HEK293 (cell line): ENCODE results near the gene THEM4.

Source experiments
- GLI2 ChIP-seq: fragments of 450-650 bp; formaldehyde crosslinking; IDR thresholded peaks from 2 replicates; pipeline ENCODE4; 2017; ENCODE audit warnings: missing biosample characterization, missing genetic modification characterization, low read depth, borderline replicate concordance
- HOXD13 ChIP-seq: sonication (generic); formaldehyde crosslinking; IDR thresholded peaks from 2 replicates; pipeline ENCODE4 v1.8.0; 2022; ENCODE audit warnings: missing genetic modification reagents, borderline replicate concordance
- RBAK ChIP-seq: fragments of 450-650 bp; formaldehyde crosslinking; IDR thresholded peaks from 2 replicates; pipeline ENCODE4 v1.5.1; 2016; ENCODE audit warnings: missing biosample characterization, missing genetic modification characterization
- ZBTB17 ChIP-seq: fragments of 450-650 bp; formaldehyde crosslinking; IDR thresholded peaks from 2 replicates; pipeline ENCODE4 v1.5.1; 2016; ENCODE audit warnings: missing biosample characterization, missing genetic modification characterization
- ZBTB20 ChIP-seq: fragments of 450-650 bp; formaldehyde crosslinking; IDR thresholded peaks from 2 replicates; pipeline ENCODE4 v1.5.1; 2016; ENCODE audit warnings: missing biosample characterization, missing genetic modification characterization
- ZFHX2 ChIP-seq: fragments of 450-650 bp; formaldehyde crosslinking; conservative IDR thresholded peaks from 2 replicates; pipeline ENCODE4 v1.5.1; 2016; ENCODE audit warnings: missing biosample characterization, missing genetic modification characterization
- ZFP37 ChIP-seq: fragments of 450-650 bp; formaldehyde crosslinking; IDR thresholded peaks from 2 replicates; pipeline ENCODE4 v1.5.1; 2016; ENCODE audit warnings: missing biosample characterization, missing genetic modification characterization
- ZNF292 ChIP-seq: fragments of 450-650 bp; formaldehyde crosslinking; IDR thresholded peaks from 2 replicates; pipeline ENCODE4 v1.5.1; 2016; ENCODE audit warnings: low read depth, missing biosample characterization, missing genetic modification characterization, borderline replicate concordance
- ZNF324 ChIP-seq: fragments of 450-650 bp; formaldehyde crosslinking; IDR thresholded peaks from 2 replicates; pipeline ENCODE4 v1.5.1; 2016; ENCODE audit warnings: missing biosample characterization, missing genetic modification characterization
- ZNF48 ChIP-seq: fragments of 450-650 bp; formaldehyde crosslinking; IDR thresholded peaks from 2 replicates; pipeline ENCODE4 v1.5.1; 2016; ENCODE audit warnings: missing biosample characterization, missing genetic modification characterization
- ZNF514 ChIP-seq: fragments of 450-650 bp; formaldehyde crosslinking; IDR thresholded peaks from 2 replicates; pipeline ENCODE4 v1.5.1; 2016; ENCODE audit warnings: missing biosample characterization, missing genetic modification characterization
- ZNF544 ChIP-seq: fragments of 450-650 bp; formaldehyde crosslinking; IDR thresholded peaks from 2 replicates; pipeline ENCODE4 v1.5.0; 2017; ENCODE audit warnings: missing biosample characterization, missing genetic modification characterization
- ZNF561 ChIP-seq: fragments of 450-650 bp; IDR thresholded peaks from 2 replicates; pipeline ENCODE4 v1.5.1; 2018; ENCODE audit warnings: missing biosample characterization, missing genetic modification characterization, borderline replicate concordance
- ZNF660 ChIP-seq: fragments of 450-650 bp; IDR thresholded peaks from 2 replicates; pipeline ENCODE4 v1.5.1; 2018; ENCODE audit warnings: missing biosample characterization, mild to moderate bottlenecking, missing genetic modification characterization
- ZNF664 ChIP-seq: fragments of 450-650 bp; formaldehyde crosslinking; IDR thresholded peaks from 2 replicates; pipeline ENCODE4 v1.5.1; 2016; ENCODE audit warnings: missing biosample characterization, missing genetic modification characterization
- ZNF792 ChIP-seq: fragments of 450-650 bp; formaldehyde crosslinking; IDR thresholded peaks from 2 replicates; pipeline ENCODE4 v1.5.1; 2016; ENCODE audit warnings: missing biosample characterization, missing genetic modification characterization
- TF ChIP-seq, protein P1 (sequence below): fragments of 450-650 bp; formaldehyde crosslinking; IDR thresholded peaks from 2 replicates; pipeline ENCODE4 v1.5.1; 2016; ENCODE audit warnings: missing biosample characterization, missing genetic modification characterization
- TF ChIP-seq, protein P2 (sequence below): fragments of 450-650 bp; formaldehyde crosslinking; IDR thresholded peaks from 2 replicates; pipeline ENCODE4 v1.5.1; 2016; ENCODE audit warnings: missing biosample characterization, missing genetic modification characterization, low read depth
- TF ChIP-seq, protein P3 (sequence below): fragments of 450-650 bp; formaldehyde crosslinking; IDR thresholded peaks from 2 replicates; pipeline ENCODE4 v1.5.1; 2017; ENCODE audit warnings: missing biosample characterization, missing genetic modification characterization
- TF ChIP-seq, protein P4 (sequence below): fragments of 450-650 bp; formaldehyde crosslinking; IDR thresholded peaks from 2 replicates; pipeline ENCODE4 v1.5.1; 2016; ENCODE audit warnings: missing biosample characterization, missing genetic modification characterization
- TF ChIP-seq, protein P5 (sequence below): fragments of 450-650 bp; formaldehyde crosslinking; IDR thresholded peaks from 2 replicates; pipeline ENCODE4 v1.5.1; 2016; ENCODE audit warnings: missing biosample characterization, missing genetic modification characterization
- TF ChIP-seq, protein P6 (sequence below): fragments of 450-650 bp; formaldehyde crosslinking; IDR thresholded peaks from 2 replicates; pipeline ENCODE4 v1.5.1; 2016; ENCODE audit warnings: missing biosample characterization, missing genetic modification characterization
- TF ChIP-seq, protein P7 (sequence below): fragments of 450-650 bp; formaldehyde crosslinking; conservative IDR thresholded peaks from 2 replicates; pipeline ENCODE4 v1.5.1; 2016; ENCODE audit warnings: low read depth, missing biosample characterization, missing genetic modification characterization

THEM4 gene

DNA sequence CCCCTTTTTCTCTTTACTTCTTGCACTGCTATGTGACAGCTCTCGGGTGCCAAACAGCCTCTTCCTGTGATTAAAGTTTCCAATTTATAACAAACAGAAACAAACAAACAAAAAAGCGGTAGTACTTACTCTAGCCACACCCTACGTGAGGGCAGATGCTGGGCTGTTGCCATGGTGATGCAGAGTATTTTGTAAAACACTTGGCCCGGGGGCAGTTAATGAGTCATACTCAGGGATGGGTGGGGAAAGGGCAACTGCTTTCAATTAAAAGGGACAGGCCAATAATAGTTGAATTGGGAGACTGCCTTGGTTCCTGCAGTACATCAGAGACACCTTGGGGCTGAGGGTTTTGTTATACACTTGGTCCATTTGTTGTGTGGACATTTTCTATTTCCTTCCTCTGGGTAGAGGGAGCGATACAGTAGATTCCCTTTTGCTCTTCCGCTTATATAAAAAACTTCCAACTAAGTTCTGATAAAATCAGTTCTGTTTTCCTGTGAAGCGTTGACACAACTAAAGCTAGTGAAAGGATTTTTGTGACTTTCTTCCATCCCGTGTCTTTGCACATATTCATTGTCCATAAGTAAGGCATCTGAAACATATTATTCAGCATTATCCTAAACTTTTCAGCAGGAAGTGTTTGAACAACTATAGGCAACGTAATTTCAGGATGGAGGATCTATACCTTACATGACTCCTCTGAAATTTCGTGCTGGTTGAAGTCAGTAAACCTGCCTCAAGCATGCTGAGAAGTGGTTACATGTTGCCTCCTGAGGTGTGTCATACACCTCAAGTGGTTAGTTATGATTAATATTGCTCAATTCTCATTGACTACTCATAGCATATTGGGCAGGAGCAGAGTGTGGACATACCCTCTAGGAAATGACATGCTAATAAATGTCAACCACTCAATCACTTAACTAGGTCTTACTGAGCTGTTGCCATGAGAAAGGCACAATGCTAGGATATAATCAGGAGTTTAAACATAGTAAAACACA, 36.7 kb upstream of the THEM4 start (continued):
- TF ChIP-seq, protein P1, sequence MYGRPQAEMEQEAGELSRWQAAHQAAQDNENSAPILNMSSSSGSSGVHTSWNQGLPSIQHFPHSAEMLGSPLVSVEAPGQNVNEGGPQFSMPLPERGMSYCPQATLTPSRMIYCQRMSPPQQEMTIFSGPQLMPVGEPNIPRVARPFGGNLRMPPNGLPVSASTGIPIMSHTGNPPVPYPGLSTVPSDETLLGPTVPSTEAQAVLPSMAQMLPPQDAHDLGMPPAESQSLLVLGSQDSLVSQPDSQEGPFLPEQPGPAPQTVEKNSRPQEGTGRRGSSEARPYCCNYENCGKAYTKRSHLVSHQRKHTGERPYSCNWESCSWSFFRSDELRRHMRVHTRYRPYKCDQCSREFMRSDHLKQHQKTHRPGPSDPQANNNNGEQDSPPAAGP, result peak; percentile 84
- TF ChIP-seq ZNF792 (tag by site-specific recombination) (no peak), ZNF48 (tag by site-specific recombination) (no peak), ZFP37 (no peak), HOXD13 (no peak), ZBTB17 (tag by site-specific recombination) (peak; percentile 35; the same call in 1 of the 2 replicates), ZNF324 (tag by site-specific recombination) (no peak), ZNF561 (no peak), ZNF514 (tag by site-specific recombination) (no peak), ZFHX2 (tag by site-specific recombination) (no peak), RBAK (tag by site-specific recombination) (no peak), ZBTB20 (tag by site-specific recombination) (no peak), ZNF664 (tag by site-specific recombination) (no peak), GLI2 (no peak), ZNF660 (tag by site-specific recombination) (peak; percentile 35; the same call in 1 of the 2 replicates), ZNF544 (tag by site-specific recombination) (no peak), ZNF292 (tag by site-specific recombination) (no peak)
- TF ChIP-seq, protein P2, sequence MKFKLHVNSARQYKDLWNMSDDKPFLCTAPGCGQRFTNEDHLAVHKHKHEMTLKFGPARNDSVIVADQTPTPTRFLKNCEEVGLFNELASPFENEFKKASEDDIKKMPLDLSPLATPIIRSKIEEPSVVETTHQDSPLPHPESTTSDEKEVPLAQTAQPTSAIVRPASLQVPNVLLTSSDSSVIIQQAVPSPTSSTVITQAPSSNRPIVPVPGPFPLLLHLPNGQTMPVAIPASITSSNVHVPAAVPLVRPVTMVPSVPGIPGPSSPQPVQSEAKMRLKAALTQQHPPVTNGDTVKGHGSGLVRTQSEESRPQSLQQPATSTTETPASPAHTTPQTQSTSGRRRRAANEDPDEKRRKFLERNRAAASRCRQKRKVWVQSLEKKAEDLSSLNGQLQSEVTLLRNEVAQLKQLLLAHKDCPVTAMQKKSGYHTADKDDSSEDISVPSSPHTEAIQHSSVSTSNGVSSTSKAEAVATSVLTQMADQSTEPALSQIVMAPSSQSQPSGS (tag by site-specific recombination), result no peak
- TF ChIP-seq, protein P3, sequence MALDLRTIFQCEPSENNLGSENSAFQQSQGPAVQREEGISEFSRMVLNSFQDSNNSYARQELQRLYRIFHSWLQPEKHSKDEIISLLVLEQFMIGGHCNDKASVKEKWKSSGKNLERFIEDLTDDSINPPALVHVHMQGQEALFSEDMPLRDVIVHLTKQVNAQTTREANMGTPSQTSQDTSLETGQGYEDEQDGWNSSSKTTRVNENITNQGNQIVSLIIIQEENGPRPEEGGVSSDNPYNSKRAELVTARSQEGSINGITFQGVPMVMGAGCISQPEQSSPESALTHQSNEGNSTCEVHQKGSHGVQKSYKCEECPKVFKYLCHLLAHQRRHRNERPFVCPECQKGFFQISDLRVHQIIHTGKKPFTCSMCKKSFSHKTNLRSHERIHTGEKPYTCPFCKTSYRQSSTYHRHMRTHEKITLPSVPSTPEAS (tag by site-specific recombination), result no peak
- TF ChIP-seq, protein P4, sequence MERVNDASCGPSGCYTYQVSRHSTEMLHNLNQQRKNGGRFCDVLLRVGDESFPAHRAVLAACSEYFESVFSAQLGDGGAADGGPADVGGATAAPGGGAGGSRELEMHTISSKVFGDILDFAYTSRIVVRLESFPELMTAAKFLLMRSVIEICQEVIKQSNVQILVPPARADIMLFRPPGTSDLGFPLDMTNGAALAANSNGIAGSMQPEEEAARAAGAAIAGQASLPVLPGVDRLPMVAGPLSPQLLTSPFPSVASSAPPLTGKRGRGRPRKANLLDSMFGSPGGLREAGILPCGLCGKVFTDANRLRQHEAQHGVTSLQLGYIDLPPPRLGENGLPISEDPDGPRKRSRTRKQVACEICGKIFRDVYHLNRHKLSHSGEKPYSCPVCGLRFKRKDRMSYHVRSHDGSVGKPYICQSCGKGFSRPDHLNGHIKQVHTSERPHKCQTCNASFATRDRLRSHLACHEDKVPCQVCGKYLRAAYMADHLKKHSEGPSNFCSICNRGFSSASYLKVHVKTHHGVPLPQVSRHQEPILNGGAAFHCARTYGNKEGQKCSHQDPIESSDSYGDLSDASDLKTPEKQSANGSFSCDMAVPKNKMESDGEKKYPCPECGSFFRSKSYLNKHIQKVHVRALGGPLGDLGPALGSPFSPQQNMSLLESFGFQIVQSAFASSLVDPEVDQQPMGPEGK, result peak; percentile 87
- TF ChIP-seq, protein P5, sequence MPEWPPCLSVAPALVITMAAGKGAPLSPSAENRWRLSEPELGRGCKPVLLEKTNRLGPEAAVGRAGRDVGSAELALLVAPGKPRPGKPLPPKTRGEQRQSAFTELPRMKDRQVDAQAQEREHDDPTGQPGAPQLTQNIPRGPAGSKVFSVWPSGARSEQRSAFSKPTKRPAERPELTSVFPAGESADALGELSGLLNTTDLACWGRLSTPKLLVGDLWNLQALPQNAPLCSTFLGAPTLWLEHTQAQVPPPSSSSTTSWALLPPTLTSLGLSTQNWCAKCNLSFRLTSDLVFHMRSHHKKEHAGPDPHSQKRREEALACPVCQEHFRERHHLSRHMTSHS, result no peak
- TF ChIP-seq, protein P6, sequence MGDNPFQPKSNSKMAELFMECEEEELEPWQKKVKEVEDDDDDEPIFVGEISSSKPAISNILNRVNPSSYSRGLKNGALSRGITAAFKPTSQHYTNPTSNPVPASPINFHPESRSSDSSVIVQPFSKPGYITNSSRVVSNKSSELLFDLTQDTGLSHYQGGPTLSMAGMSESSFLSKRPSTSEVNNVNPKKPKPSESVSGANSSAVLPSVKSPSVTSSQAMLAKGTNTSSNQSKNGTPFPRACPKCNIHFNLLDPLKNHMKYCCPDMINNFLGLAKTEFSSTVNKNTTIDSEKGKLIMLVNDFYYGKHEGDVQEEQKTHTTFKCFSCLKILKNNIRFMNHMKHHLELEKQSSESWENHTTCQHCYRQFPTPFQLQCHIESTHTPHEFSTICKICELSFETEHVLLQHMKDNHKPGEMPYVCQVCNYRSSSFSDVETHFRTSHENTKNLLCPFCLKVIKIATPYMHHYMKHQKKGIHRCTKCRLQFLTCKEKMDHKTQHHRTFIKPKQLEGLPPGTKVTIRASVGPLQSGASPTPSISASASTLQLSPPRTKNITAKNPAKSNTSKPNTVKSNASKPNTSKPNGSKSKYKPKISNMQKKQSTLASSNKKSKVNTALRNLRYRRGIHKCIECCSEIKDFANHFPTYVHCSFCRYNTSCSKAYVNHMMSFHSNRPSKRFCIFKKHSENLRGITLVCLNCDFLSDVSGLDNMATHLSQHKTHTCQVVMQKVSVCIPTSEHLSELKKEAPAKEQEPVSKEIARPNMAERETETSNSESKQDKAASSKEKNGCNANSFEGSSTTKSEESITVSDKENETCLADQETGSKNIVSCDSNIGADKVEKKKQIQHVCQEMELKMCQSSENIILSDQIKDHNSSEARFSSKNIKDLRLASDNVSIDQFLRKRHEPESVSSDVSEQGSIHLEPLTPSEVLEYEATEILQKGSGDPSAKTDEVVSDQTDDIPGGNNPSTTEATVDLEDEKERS (tag by site-specific recombination), result no peak
- TF ChIP-seq, protein P7, sequence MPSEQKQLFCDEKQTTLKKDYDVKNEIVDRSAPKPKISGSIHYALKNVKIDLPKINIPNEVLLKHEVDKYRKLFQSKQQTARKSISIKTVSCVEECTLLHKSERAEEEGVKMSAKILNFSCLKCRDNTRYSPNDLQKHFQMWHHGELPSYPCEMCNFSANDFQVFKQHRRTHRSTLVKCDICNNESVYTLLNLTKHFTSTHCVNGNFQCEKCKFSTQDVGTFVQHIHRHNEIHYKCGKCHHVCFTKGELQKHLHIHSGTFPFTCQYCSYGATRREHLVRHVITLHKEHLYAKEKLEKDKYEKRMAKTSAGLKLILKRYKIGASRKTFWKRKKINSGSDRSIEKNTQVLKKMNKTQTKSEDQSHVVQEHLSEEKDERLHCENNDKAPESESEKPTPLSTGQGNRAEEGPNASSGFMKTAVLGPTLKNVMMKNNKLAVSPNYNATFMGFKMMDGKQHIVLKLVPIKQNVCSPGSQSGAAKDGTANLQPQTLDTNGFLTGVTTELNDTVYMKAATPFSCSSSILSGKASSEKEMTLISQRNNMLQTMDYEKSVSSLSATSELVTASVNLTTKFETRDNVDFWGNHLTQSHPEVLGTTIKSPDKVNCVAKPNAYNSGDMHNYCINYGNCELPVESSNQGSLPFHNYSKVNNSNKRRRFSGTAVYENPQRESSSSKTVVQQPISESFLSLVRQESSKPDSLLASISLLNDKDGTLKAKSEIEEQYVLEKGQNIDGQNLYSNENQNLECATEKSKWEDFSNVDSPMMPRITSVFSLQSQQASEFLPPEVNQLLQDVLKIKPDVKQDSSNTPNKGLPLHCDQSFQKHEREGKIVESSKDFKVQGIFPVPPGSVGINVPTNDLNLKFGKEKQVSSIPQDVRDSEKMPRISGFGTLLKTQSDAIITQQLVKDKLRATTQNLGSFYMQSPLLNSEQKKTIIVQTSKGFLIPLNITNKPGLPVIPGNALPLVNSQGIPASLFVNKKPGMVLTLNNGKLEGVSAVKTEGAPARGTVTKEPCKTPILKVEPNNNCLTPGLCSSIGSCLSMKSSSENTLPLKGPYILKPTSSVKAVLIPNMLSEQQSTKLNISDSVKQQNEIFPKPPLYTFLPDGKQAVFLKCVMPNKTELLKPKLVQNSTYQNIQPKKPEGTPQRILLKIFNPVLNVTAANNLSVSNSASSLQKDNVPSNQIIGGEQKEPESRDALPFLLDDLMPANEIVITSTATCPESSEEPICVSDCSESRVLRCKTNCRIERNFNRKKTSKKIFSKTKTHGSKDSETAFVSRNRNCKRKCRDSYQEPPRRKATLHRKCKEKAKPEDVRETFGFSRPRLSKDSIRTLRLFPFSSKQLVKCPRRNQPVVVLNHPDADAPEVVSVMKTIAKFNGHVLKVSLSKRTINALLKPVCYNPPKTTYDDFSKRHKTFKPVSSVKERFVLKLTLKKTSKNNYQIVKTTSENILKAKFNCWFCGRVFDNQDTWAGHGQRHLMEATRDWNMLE, result no peak
